Dedifferentiated amniotic fluid mesenchymal stem cell (primary cell): ENCODE measurements around the gene KCNIP1.

Source experiments
- DNase-seq: peaks from one replicate; pipeline ENCODE4 v3.0.0-alpha.2; 2016; ENCODE audit errors: extremely low spot score

KCNIP1 gene

GRCh38 chr5:170597109-170597751, 93.4 kb downstream of the KCNIP1 start:
- DNase-seq = peak; percentile 40

- DNase-seq = no peak
Measured at GRCh38 chr5:170597872-170598271, 94.1 kb downstream of the KCNIP1 start.

GRCh38 chr5:170599756-170600155, 95.9 kb downstream of the KCNIP1 start:
- no peak for DNase-seq

GRCh38 chr5:170601619-170602018, 97.8 kb downstream of the KCNIP1 start:
- DNase-seq = no peak

- no peak for DNase-seq
Measured at GRCh38 chr5:170603109-170603508, 99.3 kb downstream of the KCNIP1 start.

GRCh38 chr5:170603578-170604565, 100.1 kb downstream of the KCNIP1 start:
- no peak for DNase-seq

- no peak for DNase-seq
Measured at GRCh38 chr5:170606941-170607340, 103.1 kb downstream of the KCNIP1 start.

GRCh38 chr5:170611449-170612090, 107.8 kb downstream of the KCNIP1 start:
- DNase-seq = no peak

- no peak for DNase-seq
Measured at GRCh38 chr5:170612256-170612678, 108.4 kb downstream of the KCNIP1 start.

- no peak for DNase-seq
Measured at GRCh38 chr5:170614065-170614490, 110.3 kb downstream of the KCNIP1 start.

GRCh38 chr5:170614720-170615119, 110.9 kb downstream of the KCNIP1 start:
- no peak for DNase-seq

GRCh38 chr5:170617533-170618490, 114.0 kb downstream of the KCNIP1 start:
- no peak for DNase-seq

- no peak for DNase-seq
Measured at GRCh38 chr5:170619869-170620268, 116.0 kb downstream of the KCNIP1 start.

GRCh38 chr5:170622933-170623332, 119.1 kb downstream of the KCNIP1 start:
- no peak for DNase-seq

- no peak for DNase-seq
Measured at GRCh38 chr5:170623576-170624181, 119.9 kb downstream of the KCNIP1 start.

GRCh38 chr5:170625221-170626165, 121.7 kb downstream of the KCNIP1 start:
- no peak for DNase-seq

GRCh38 chr5:170626507-170627150, 122.8 kb downstream of the KCNIP1 start:
- no peak for DNase-seq

- DNase-seq = no peak
Measured at GRCh38 chr5:170627271-170627670, 123.5 kb downstream of the KCNIP1 start.

- no peak for DNase-seq
Measured at GRCh38 chr5:170628028-170628427, 124.2 kb downstream of the KCNIP1 start.
